GM19099 (cell line): ENCODE results near the gene QRSL1.

Experiments used
- POLR2A ChIP-seq: IDR thresholded peaks from 3 replicates; pipeline ENCODE4 v1.6.1; 2011; ENCODE audit warnings: low read depth; ENCODE audit not compliant: insufficient read length; ENCODE audit errors: extremely low read depth

QRSL1 gene

GRCh38 chr6:106643061-106643460 is 13.7 kb downstream of the QRSL1 start:
- no peak for TF ChIP-seq POLR2A

DNA sequence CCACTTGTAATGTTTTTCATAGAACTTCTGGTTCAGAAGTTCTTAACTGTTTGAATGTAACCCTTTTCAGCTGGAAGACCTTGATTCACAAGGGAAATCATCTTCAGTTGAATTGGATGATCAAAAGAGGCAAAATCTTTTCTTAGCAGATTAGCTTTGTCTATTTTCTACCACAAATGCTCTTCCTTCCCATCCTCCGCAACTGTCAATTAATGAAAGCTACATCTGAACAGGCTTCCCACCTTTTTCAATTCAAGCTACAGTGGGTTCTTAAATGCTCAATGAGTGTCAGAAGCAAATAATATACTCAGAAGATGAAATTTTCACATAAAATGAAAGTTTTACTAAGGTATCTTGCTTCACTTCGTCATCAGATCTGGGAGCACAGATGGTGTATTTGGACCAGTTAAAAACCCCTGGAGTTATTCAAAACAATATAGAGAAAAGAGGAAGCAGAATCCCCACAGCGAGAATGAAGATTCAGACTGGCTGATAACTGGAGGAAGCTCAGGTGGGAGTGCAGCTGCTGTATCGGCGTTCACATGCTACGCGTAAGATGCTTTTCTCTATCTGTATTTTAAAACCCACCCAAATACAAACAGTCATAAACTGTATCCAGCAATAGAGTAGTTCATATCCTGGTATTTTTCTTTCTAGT is 19.4 kb downstream of the QRSL1 start:
- TF ChIP-seq POLR2A = no peak

- TF ChIP-seq POLR2A = no peak
Measured at GRCh38 chr6:106658469-106658868, 29.1 kb downstream of the QRSL1 start.

GRCh38 chr6:106659859-106660258 is 30.5 kb downstream of the QRSL1 start:
- no peak for TF ChIP-seq POLR2A

DNA sequence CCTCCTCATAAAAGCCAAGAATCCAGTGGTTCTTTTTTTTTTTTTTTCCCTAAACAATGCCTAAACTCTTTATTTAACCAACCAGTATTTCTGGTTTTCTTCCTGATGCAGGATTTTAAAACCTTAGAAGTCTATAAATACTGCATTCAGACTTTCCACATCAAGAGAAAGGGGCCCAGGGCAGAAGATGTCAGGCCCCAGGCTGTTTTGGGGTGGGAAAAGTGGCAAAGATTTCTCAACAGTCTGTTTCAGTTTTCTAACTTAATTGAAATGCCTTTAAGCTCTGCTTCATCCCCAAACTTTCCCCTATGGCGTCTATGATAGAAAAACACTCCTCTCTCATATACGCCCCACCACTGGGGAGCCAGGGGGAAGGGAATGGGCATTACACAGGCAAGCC is 33.1 kb downstream of the QRSL1 start:
- TF ChIP-seq POLR2A = no peak

DNA sequence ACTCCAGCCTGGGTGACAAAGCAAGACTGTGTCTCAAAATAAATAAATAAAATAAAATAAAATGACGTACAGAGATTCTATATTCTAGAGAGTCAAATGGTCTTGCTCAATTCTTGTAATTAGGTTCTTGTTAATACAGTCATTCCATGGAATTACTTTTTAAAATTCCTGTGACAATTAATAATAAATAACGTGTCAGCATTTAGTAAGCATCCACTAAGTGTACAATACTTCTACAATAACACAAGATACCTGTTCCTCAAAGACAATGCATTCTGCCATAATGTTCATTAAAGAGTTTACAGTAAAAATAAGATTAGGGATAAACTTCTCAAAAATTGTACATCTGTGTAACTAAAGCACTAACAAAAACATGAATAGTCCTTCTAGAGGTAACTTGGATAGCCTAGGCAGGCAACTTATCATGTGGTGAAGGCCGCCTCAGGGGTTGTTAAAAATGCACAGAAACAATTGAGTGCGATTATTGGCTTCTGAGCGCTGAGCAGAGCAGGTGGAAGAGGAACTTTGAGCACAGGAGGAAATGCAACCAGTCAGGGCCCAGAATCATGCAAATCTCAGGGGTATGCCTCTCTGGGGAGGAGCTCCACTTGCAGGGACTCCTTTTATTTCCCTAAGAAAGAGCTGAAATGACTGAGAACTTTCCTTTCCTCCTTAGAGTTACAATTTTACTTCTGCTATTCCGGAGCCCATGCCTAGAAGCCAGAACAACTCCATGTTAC is 37.1 kb downstream of the QRSL1 start:
- TF ChIP-seq POLR2A = peak; percentile 2

- TF ChIP-seq POLR2A = no peak
Measured at GRCh38 chr6:106667022-106667402, 37.6 kb downstream of the QRSL1 start.

DNA sequence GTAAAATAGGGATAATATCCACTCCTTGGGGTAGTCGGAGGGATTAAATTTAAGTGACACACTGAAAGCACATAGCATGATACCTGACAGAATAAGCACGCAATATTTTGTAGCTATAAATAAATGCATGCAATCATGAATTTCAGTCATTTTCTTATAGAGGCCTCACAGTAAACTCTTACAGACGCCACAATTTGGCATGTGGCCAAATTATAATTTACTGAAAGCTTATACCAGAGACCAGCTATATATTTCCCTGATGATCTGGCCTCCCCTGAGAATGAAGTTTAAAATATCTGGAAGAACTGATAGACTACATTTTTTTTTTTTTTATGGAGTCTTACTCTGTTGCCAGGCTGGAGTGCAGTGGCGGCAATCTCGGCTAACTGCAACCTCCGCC is 40.9 kb downstream of the QRSL1 start:
- no peak for TF ChIP-seq POLR2A

DNA sequence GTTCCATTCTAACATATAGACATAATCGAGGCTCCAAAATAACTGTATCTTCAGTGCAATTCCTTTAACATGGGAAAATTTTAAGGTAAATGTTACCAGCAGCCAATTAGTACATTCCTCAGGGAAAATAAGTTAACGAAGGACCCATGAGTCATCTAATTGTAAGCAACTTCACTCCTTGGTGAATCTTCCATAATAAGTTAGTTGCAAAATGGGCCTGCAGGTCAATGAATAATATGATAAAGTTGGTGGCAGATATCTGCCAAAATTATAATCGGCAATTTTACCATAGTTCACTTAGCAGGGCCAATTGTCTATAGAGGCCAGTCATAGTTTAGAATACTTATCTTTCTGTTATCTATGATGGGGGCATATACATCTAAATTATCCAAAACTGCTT is 42.3 kb downstream of the QRSL1 start:
- no peak for TF ChIP-seq POLR2A

- no peak for TF ChIP-seq POLR2A
Measured at GRCh38 chr6:106674541-106675229, 45.3 kb downstream of the QRSL1 start.

DNA sequence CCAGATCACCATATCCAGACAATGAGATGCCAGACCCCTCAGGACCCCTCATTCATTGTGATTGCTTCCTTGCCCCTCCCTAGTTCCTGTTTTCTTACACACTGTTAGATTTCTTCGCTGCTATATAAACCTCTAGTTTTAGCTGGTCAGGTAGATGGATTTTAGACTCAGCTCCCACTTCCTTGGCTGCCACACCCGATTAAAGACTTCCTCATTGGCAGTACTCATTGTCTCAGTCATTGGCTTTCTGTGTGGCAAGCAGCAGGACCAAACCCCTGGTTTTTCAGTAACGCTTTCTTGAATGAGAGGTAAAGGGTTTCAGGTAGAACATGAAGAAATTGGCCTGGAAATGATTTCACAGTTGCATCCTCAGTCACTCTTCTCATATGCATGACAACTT is 47.9 kb downstream of the QRSL1 start:
- TF ChIP-seq POLR2A = no peak

DNA sequence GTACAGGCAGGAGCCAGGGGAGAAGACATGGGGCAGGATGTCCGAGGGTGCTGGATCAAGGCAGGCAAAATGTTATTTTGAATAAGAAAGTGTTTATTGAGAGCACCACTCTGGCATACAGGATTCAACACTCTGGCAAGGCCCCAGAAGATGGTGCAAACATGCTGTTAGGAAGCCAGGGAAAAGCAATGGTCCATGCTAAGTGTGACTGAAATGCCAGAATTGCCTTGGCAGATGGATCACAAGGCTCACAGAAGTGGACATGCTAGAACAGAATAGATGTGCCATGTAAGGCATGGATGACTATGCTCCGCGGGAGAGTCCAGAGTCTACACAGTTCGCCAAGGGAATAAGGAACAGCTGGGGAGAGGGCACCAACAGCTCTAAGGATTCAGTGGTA is 54.6 kb downstream of the QRSL1 start:
- TF ChIP-seq POLR2A = no peak

- TF ChIP-seq POLR2A = no peak
Measured at GRCh38 chr6:106685833-106686232, 56.5 kb downstream of the QRSL1 start.

- TF ChIP-seq POLR2A = no peak
Measured at GRCh38 chr6:106688177-106688951, 59.0 kb downstream of the QRSL1 start.

DNA sequence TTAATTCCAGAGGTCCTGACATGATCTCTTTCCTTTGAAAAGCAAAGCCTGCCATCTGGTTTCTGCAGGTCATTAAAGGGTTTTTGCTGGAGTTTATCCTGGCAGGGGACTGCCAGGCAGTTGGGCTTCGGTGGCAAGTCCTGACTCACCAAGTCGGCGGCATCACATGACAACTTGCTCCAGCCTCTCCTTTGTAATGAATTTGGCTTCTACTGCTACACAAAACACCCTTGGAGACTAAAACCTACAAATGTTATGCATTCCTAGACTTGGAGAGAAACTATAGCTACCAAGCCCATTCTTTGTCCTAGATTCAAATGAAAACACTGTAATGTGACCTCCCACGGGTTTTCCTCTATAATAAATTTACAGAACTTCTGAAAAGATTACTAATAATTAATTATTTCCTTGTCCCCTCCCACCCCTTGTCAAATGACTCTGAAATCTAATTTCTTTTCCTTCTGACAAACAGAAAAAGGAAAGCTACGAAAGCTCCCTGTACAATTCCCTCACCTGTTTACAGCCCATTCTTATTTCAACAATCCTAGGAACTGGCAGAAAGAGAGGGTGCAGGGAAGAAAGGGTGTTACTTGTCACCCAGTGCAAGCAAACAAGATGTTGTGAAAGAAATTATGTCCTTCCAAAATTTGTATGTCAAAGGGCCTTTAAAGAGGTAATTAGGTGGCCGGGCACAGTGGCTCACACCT is 62.9 kb downstream of the QRSL1 start:
- TF ChIP-seq POLR2A = no peak

- TF ChIP-seq POLR2A = no peak
Measured at GRCh38 chr6:106692819-106693208, 63.4 kb downstream of the QRSL1 start.

DNA sequence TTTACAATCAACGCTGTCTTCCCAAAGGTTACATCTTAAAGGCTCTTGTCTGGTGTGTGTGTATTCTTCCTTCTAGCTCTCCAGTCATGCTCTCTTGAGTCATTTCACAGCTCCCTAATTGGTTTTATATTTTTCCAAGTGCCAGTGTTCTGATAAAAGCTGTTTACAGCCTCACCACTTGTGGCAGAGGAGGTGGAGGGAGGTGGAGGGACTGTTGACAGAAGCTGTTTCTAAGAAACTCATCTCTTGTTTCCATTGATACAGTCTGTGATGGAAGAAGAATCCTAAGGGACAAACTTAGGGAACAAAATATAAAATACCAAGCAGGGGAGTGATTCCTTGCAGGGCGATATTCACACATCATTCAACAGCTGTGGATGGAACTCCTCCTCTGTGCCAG is 64.0 kb downstream of the QRSL1 start:
- TF ChIP-seq POLR2A = no peak
